Suprapubic skin (tissue), 4 donors: Measurements from ENCODE around the gene LBHD2.

Experiments used
- CTCF ChIP-seq, 2 donors: fragments of 200-600 bp in 1 of 2; fragments of 450-650 bp in 1 of 2; sonication (generic) in 1 of 2; IDR thresholded peaks; one replicate each; pipeline ENCODE4 v1.5.1; 2016 to 2019; ENCODE audit warnings: antibody characterized with exemption in 2 of 2, mild to moderate bottlenecking in 1 of 2, moderate library complexity in 1 of 2
- POLR2A ChIP-seq, 2 donors: fragments of 450-650 bp; IDR thresholded peaks; one replicate each; pipeline ENCODE4 v1.6.1; 2017; ENCODE audit warnings: antibody characterized with exemption in 2 of 2, mild to moderate bottlenecking in 2 of 2, moderate library complexity in 2 of 2
- POLR2AphosphoS5 ChIP-seq, 3 donors: sonication (generic); formaldehyde crosslinking; IDR thresholded peaks; one replicate each; pipeline ENCODE4 v1.6.1; 2017; ENCODE audit warnings: antibody characterized with exemption in 3 of 3

- no peak for TF ChIP-seq POLR2A (IDR thresholded peaks at IDR 0.05)
- TF ChIP-seq CTCF (IDR thresholded peaks at IDR 0.05) = no peak
- TF ChIP-seq POLR2AphosphoS5 (IDR thresholded peaks at IDR 0.05) = no peak
These were observed 9.9 kb upstream of the LBHD2 start for GRCh38 chr14:103073876-103074728.
